Activated CD8-positive, alpha-beta memory T cell treated with anti-CD3 and anti-CD28 coated beads for 24 hours (primary cell): Measurements from ENCODE around the gene PTPRG.
"Not testable (repeated sequence)": the region's sequence is repeated elsewhere in the genome, so short reads cannot be mapped to it uniquely, and the experiment has no call there.

Experiments used
- DNase-seq: peaks from one replicate; pipeline ENCODE4 v3.0.0-alpha.2; 2020

Gene PTPRG

GRCh38 chr3:61561374-61562041, at the start of gene PTPRG:
TSS of gene PTPRG (plus strand) at chr3:61561571. CDS start at chr3:61562288, 717 bp downstream.
- peak; percentile 60 for DNase-seq

GRCh38 chr3:61518590-61518989, 42.8 kb upstream of the PTPRG start:
- DNase-seq = no peak

GRCh38 chr3:61520966-61521628, 40.3 kb upstream of the PTPRG start:
- no peak for DNase-seq

GRCh38 chr3:61522060-61522459, 39.3 kb upstream of the PTPRG start:
- DNase-seq = no peak

GRCh38 chr3:61522626-61523025, 38.7 kb upstream of the PTPRG start:
- DNase-seq = no peak

- no peak for DNase-seq
These were observed 36.4 kb upstream of the PTPRG start for GRCh38 chr3:61524933-61525332.

GRCh38 chr3:61526308-61526707, 35.1 kb upstream of the PTPRG start:
- DNase-seq = no peak

GRCh38 chr3:61527011-61527410, 34.4 kb upstream of the PTPRG start:
- DNase-seq = no peak

- DNase-seq = no peak
These were observed 31.0 kb upstream of the PTPRG start for GRCh38 chr3:61530355-61530754.

- DNase-seq = no peak
These were observed 29.8 kb upstream of the PTPRG start for GRCh38 chr3:61531528-61531927.

- DNase-seq = no peak
These were observed 28.5 kb upstream of the PTPRG start for GRCh38 chr3:61532739-61533500.

GRCh38 chr3:61535826-61536225, 25.5 kb upstream of the PTPRG start:
- DNase-seq = no peak

- no peak for DNase-seq
These were observed 24.0 kb upstream of the PTPRG start for GRCh38 chr3:61537366-61537765.

GRCh38 chr3:61538486-61538885, 22.9 kb upstream of the PTPRG start:
- no peak for DNase-seq

- no peak for DNase-seq
These were observed 19.7 kb upstream of the PTPRG start for GRCh38 chr3:61541694-61542093.

- DNase-seq = no peak
These were observed 15.7 kb upstream of the PTPRG start for GRCh38 chr3:61545716-61546115.

- DNase-seq = no peak
These were observed 13.7 kb upstream of the PTPRG start for GRCh38 chr3:61547625-61548024.

- not testable (repeated sequence) for DNase-seq
These were observed 8.7 kb upstream of the PTPRG start for GRCh38 chr3:61552704-61553103.

GRCh38 chr3:61559136-61559731, 2.1 kb upstream of the PTPRG start:
- DNase-seq = no peak

GRCh38 chr3:61560517-61561373, 626 bp upstream of the PTPRG start:
- no peak for DNase-seq

- DNase-seq = no peak
These were observed 810 bp downstream of the PTPRG start for GRCh38 chr3:61562042-61562720.

- DNase-seq = no peak
These were observed 1.4 kb downstream of the PTPRG start for GRCh38 chr3:61562721-61563312.
